Activated naive CD8-positive, alpha-beta T cell treated with anti-CD3 and anti-CD28 coated beads, Interleukin-2, amount 10 ng/mL, durations not matched to agents 7 days and 5 days (primary cell): ENCODE measurements around the gene IFIH1. TPM values are rescaled to one million over a fixed set of nuclear protein-coding genes. Genes with fewer than 3 reads are reported as not detected.

Experiments
- total RNA-seq, 2 experiments: library from RNA; stranded (reverse); gene quantifications; one replicate each; pipeline ENCODE4 v1.2.3, GENCODE V29; 2021

The IFIH1 gene
- total RNA-seq, 2 experiments from 2014 or later = 45.9 to 50.4 TPM

Other genes starting within 250 kb of the IFIH1 start
- 100 to 1,000 TPM; 101 to 107 TPM for gene DPP4, start 244.5 kb downstream of the IFIH1 start, total RNA-seq
- gene GCG, start 166.4 kb downstream of the IFIH1 start, total RNA-seq = not detected
- gene FAP, start 75.2 kb downstream of the IFIH1 start, total RNA-seq = not detected
- 10 to 100 TPM; 14.7 to 20.9 TPM for gene GCA, start 25.4 kb upstream of the IFIH1 start, total RNA-seq